GM23248 (cell line): ENCODE results near the gene ELL2. TPM values are rescaled to one million over a fixed set of nuclear protein-coding genes. Genes with fewer than 3 reads are reported as not detected.
A peak's percentile ranks its signal among the peaks of the same experiment; 100 is the strongest.

ENCODE experiments used
- DNase-seq: peaks from one replicate; pipeline ENCODE4 v3.0.0-alpha.2; 2015
- H2AFZ ChIP-seq: fragments of 200-600 bp; sonication (generic); 2 replicates; pipeline ENCODE4 v1.6.1; 2016; ENCODE audit warnings: antibody characterized with exemption
- H3F3A ChIP-seq: fragments of 200-600 bp; sonication (generic); 2 replicates; pipeline ENCODE4 v1.6.1; 2016; ENCODE audit warnings: mild to moderate bottlenecking, antibody characterized with exemption, mixed run types; ENCODE audit not compliant: insufficient read depth
- H3K27ac ChIP-seq: fragments of 200-600 bp; sonication (generic); 2 replicates; pipeline ENCODE4 v1.5.1; 2016; ENCODE audit warnings: mild to moderate bottlenecking
- H3K27me3 ChIP-seq: fragments of 200-600 bp; sonication (generic); replicated peaks from 2 replicates; pipeline ENCODE4 v1.6.1; 2016; ENCODE audit warnings: mild to moderate bottlenecking; ENCODE audit not compliant: insufficient read depth
- H3K36me3 ChIP-seq: fragments of 200-600 bp; sonication (generic); 2 replicates; pipeline ENCODE4 v1.6.1; 2016; ENCODE audit warnings: low read depth, mild to moderate bottlenecking
- H3K4me1 ChIP-seq: fragments of 200-600 bp; sonication (generic); 2 replicates; pipeline ENCODE4 v1.6.1; 2016; ENCODE audit warnings: mild to moderate bottlenecking; ENCODE audit not compliant: insufficient read depth
- H3K4me2 ChIP-seq: fragments of 200-600 bp; sonication (generic); one replicate; pipeline ENCODE4 v1.6.1; 2016; ENCODE audit warnings: mild to moderate bottlenecking; ENCODE audit not compliant: unreplicated experiment
- H3K4me3 ChIP-seq: fragments of 200-600 bp; sonication (generic); 2 replicates; pipeline ENCODE4 v1.5.1; 2016; ENCODE audit warnings: mild to moderate bottlenecking
- H3K79me2 ChIP-seq: fragments of 200-600 bp; sonication (generic); 2 replicates; pipeline ENCODE4 v1.6.1; 2016; ENCODE audit warnings: mild to moderate bottlenecking; ENCODE audit not compliant: insufficient read depth
- H3K9ac ChIP-seq: fragments of 200-600 bp; sonication (generic); 2 replicates; pipeline ENCODE4 v1.6.1; 2016; ENCODE audit warnings: mild to moderate bottlenecking
- H3K9me2 ChIP-seq: fragments of 200-600 bp; sonication (generic); 2 replicates; pipeline ENCODE4 v1.6.1; 2016; ENCODE audit warnings: mixed run types, mild to moderate bottlenecking, moderate library complexity; ENCODE audit not compliant: insufficient read depth
- H3K9me3 ChIP-seq: fragments of 200-600 bp; sonication (generic); one replicate; pipeline ENCODE4 v1.6.1; 2017; ENCODE audit warnings: low read depth
- H4K20me1 ChIP-seq: fragments of 200-600 bp; sonication (generic); 2 replicates; pipeline ENCODE4 v1.6.0; 2016; ENCODE audit not compliant: insufficient read depth
- EZH2 ChIP-seq: fragments of 200-600 bp; sonication (generic); IDR thresholded peaks from 2 replicates; pipeline ENCODE4 v1.6.1; 2018; ENCODE audit warnings: antibody characterized with exemption, mild to moderate bottlenecking; ENCODE audit not compliant: insufficient read depth, poor library complexity, severe bottlenecking
- EZH2phosphoT487 ChIP-seq: fragments of 200-600 bp; sonication (generic); IDR thresholded peaks from 2 replicates; pipeline ENCODE4 v1.6.1; 2018; ENCODE audit warnings: antibody characterized with exemption, moderate library complexity, mild to moderate bottlenecking, low read depth; ENCODE audit not compliant: insufficient read depth
- WGBS, 2 experiments: methylation state at CpG; one replicate each; pipeline ENCODE4 v1.1.6; 2015 to 2017; ENCODE audit warnings: low lambda C conversion rate in 2 of 2, low coverage in 1 of 2; ENCODE audit errors: missing lambda C conversion rate in 2 of 2; 5-methylcytosine and 5-hydroxymethylcytosine counted together
- in situ Hi-C: fragments of 300-500 bp; cut with MboI; formaldehyde crosslinking; loops from 2 replicates; pipeline ENCODE4 v1.15.0; 2020
- polyA plus RNA-seq: library from polyadenylated mRNA; unstranded; fragments of >200 nt; fragmentation: Nextera tagmentation; extraction: Ambion mirVana; gene quantifications from 2 replicates; pipeline ENCODE4 v1.2.1, GENCODE V29; 2016
- total RNA-seq: library from RNA; depleted of rRNA; stranded (reverse); fragments of >200 nt; shearing (Covaris generic); gene quantifications from 2 replicates; pipeline ENCODE4 v1.2.3, GENCODE V29; 2014

ELL2 gene
- total and polyA plus RNA-seq, 2 experiments from 2014 or later: 159 to 243 TPM

GRCh38 chr5:95868136-95868535 is 93.5 kb downstream of the ELL2 start:
- DNase-seq: no peak
- TF ChIP-seq EZH2phosphoT487 (no peak), EZH2 (no peak)
- Histone ChIP-seq H3K9ac (no peak overlapping the region), H3K9me3 (no peaks in the 10 kb centered on the region), H3K27ac (no peak overlapping the region), H2AFZ (no peak overlapping the region), H3K27me3 (no peaks in the 10 kb centered on the region), H4K20me1 (no peaks in the 10 kb centered on the region), H3K9me2 (no peaks in the 10 kb centered on the region), H3F3A (peaks cover 65% of the 10 kb centered on the region), H3K36me3 (no peaks in the 10 kb centered on the region), H3K4me3 (no peak overlapping the region), H3K4me1 (peaks cover 46% of the 10 kb centered on the region), H3K4me2 (no peak overlapping the region), H3K79me2 (no peaks in the 10 kb centered on the region)
- 95 to 99% methylated on average over 4 of the region's 4 CpGs for WGBS, 2 experiments
- in situ Hi-C loops: no loop called here

- H4K20me1 ChIP-seq: no peaks in the 10 kb centered on the region
- no peaks in the 10 kb centered on the region for H3K36me3 ChIP-seq
- H3K27me3 ChIP-seq: no peaks in the 10 kb centered on the region
- peaks cover 68% of the 10 kb centered on the region for H3F3A ChIP-seq
- in situ Hi-C loops: no loop called here
- H3K4me1 ChIP-seq: peaks cover 62% of the 10 kb centered on the region
- DNase-seq: peak; percentile 72
- no peaks in the 10 kb centered on the region for H3K79me2 ChIP-seq
- no peak overlapping the region; the same call in 1 of the 2 replicates for H3K9ac ChIP-seq
- H3K4me3 ChIP-seq: no peak overlapping the region
- H3K4me2 ChIP-seq: peak overlapping the region; percentile 3
- TF ChIP-seq EZH2phosphoT487 (no peak), EZH2 (no peak)
- no peaks in the 10 kb centered on the region for H3K9me3 ChIP-seq
- no peak overlapping the region for H2AFZ ChIP-seq
- WGBS, 2 experiments: 32 to 46% methylated on average over 1 of the region's 1 CpG
- peak overlapping the region; percentile 68 for H3K27ac ChIP-seq
- no peaks in the 10 kb centered on the region for H3K9me2 ChIP-seq
These were observed 95.1 kb downstream of the ELL2 start for GRCh38 chr5:95866435-95867040.

- H3K27ac ChIP-seq: peak overlapping the region; percentile 4; the same call in 1 of the 2 replicates
- H3K9me3 ChIP-seq: no peaks in the 10 kb centered on the region
- peaks cover 66% of the 10 kb centered on the region for H3F3A ChIP-seq
- H3K9me2 ChIP-seq: no peaks in the 10 kb centered on the region
- H3K4me2 ChIP-seq: no peak overlapping the region
- no peaks in the 10 kb centered on the region for H4K20me1 ChIP-seq
- no peak for DNase-seq
- no peak overlapping the region for H3K9ac ChIP-seq
- no peaks in the 10 kb centered on the region for H3K79me2 ChIP-seq
- peaks cover 64% of the 10 kb centered on the region for H3K4me1 ChIP-seq
- 78 to 82% methylated on average over 6 of the region's 6 CpGs for WGBS, 2 experiments
- no peak overlapping the region for H2AFZ ChIP-seq
- no peaks in the 10 kb centered on the region for H3K27me3 ChIP-seq
- H3K36me3 ChIP-seq: no peaks in the 10 kb centered on the region
- TF ChIP-seq EZH2: no peak
- no peak for TF ChIP-seq EZH2phosphoT487
- no peak overlapping the region for H3K4me3 ChIP-seq
- in situ Hi-C loops: no loop called here
These were observed 96.6 kb downstream of the ELL2 start for GRCh38 chr5:95864944-95865504.

- H3K27me3 ChIP-seq: no peaks in the 10 kb centered on the region
- H3K27ac ChIP-seq: peak overlapping the region; percentile 98; the same call in 1 of the 2 replicates
These were observed 97.2 kb downstream of the ELL2 start for GRCh38 chr5:95864456-95864855.

More at GRCh38 chr5:95864456-95864855, 97.2 kb downstream of the ELL2 start:
- TF ChIP-seq EZH2phosphoT487 (no peak), EZH2 (no peak)
- Histone ChIP-seq H3K79me2 (no peaks in the 10 kb centered on the region), H3K9ac (no peak overlapping the region), H3K36me3 (no peaks in the 10 kb centered on the region), H3K4me1 (peaks cover 65% of the 10 kb centered on the region), H3K9me2 (no peaks in the 10 kb centered on the region), H3K4me2 (no peak overlapping the region), H3F3A (peaks cover 68% of the 10 kb centered on the region), H4K20me1 (no peaks in the 10 kb centered on the region), H3K9me3 (no peaks in the 10 kb centered on the region), H2AFZ (no peak overlapping the region), H3K4me3 (no peak overlapping the region)
- no peak for DNase-seq
- in situ Hi-C loops: no loop called here
- WGBS, 2 experiments: 87 to 97% methylated on average over 1 of the region's 1 CpG
